NB4 (cell line): ENCODE results near the gene SNRNP200.
"Not testable (repeated sequence)": the region's sequence is repeated elsewhere in the genome, so short reads cannot be mapped to it uniquely, and the experiment has no call there.

Experiments
- DNase-seq: peaks from one replicate; pipeline ENCODE4 v3.0.0; 2010; ENCODE audit warnings: low read depth
- H3K4me3 ChIP-seq: one replicate; pipeline ENCODE4 v1.5.1; 2011; ENCODE audit warnings: mild to moderate bottlenecking, low read depth, low read length, moderate library complexity
- MYC ChIP-seq: IDR thresholded peaks from 2 replicates; pipeline ENCODE4 v1.6.1; 2011; ENCODE audit warnings: low read depth, low read length
- POLR2A ChIP-seq: IDR thresholded peaks from 2 replicates; pipeline ENCODE4 v1.6.1; 2011; ENCODE audit warnings: mild to moderate bottlenecking; ENCODE audit not compliant: insufficient read length; ENCODE audit errors: extremely low read depth
- TF ChIP-seq, protein P1 (sequence below): IDR thresholded peaks from 2 replicates; pipeline ENCODE4 v1.6.1; 2011; ENCODE audit warnings: low read depth, low read length
- TF ChIP-seq, protein P2 (sequence below): IDR thresholded peaks from one replicate; pipeline ENCODE4 v1.5.1; 2012; ENCODE audit warnings: low read depth, low read length

The SNRNP200 gene

DNA sequence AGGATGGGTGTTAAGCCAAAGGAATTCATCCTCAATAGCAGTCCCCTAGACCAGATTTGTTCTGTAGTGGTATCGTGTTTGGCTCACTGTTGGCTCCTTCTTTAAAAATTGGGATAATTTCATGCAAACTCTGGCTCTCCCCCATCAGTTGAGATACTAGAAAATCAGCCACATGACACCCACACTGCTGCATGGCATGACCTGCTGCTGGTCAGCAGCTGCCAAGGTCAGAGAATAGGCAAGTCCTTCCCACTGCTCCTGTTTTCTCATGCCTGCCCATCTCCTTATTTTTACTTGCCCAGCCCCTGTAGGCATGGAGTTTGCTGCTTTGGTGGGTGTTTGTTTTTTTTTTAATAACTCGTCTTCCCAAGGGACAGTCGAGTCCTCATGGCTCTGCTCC, 1.0 kb upstream of the SNRNP200 start:
- H3K4me3 ChIP-seq: peak overlapping the region; percentile 76
- DNase-seq: peak; percentile 35
- TF ChIP-seq, protein P1, sequence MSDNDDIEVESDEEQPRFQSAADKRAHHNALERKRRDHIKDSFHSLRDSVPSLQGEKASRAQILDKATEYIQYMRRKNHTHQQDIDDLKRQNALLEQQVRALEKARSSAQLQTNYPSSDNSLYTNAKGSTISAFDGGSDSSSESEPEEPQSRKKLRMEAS: no peak
- TF ChIP-seq, protein P2, sequence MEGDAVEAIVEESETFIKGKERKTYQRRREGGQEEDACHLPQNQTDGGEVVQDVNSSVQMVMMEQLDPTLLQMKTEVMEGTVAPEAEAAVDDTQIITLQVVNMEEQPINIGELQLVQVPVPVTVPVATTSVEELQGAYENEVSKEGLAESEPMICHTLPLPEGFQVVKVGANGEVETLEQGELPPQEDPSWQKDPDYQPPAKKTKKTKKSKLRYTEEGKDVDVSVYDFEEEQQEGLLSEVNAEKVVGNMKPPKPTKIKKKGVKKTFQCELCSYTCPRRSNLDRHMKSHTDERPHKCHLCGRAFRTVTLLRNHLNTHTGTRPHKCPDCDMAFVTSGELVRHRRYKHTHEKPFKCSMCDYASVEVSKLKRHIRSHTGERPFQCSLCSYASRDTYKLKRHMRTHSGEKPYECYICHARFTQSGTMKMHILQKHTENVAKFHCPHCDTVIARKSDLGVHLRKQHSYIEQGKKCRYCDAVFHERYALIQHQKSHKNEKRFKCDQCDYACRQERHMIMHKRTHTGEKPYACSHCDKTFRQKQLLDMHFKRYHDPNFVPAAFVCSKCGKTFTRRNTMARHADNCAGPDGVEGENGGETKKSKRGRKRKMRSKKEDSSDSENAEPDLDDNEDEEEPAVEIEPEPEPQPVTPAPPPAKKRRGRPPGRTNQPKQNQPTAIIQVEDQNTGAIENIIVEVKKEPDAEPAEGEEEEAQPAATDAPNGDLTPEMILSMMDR: no peak
- no peak for TF ChIP-seq MYC
- TF ChIP-seq POLR2A: no peak

DNA sequence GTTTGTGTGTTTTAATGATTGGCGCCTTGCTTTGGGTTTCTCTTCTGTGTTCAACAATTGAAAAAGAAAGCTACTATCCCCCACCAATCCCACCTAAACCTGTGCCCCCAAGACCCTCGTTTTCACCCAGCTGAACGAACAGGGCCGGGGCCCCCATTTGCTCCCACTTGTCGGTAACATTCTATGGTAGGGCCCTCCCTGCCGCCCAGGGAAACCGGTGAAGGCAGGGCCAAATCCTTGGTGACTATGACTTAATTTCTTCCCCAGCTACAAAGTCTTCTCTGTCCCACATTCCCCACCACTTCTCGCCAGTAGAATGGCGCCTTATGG, 598 bp upstream of the SNRNP200 start:
- DNase-seq: no peak
- H3K4me3 ChIP-seq: peak overlapping the region; percentile 76
- TF ChIP-seq POLR2A (no peak), MYC (no peak)
- TF ChIP-seq, protein P2: no peak
- TF ChIP-seq, protein P1: no peak

DNA sequence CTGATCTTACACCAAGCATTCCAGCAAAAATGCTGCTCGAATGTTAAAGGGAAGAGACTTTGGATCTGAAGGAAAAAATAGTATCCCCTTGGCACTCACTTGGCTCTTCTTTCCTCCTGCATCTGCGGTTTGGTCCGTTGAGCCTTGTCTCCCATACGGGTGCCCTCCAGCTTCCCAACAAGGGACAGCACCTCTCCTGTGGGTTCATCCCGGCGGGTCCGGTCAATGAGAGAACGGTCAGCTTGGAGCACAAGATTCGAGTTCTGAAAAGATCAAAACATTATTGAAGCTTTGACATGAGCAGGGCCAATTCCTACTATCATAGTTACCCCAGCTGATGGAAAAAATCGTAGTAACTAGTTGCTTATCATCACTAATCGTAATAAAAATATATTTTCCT, 740 bp downstream of the SNRNP200 start:
- H3K4me3 ChIP-seq: peak overlapping the region; percentile 76
- TF ChIP-seq, protein P1: no peak
- TF ChIP-seq, protein P2: no peak
- no peak for DNase-seq

DNA sequence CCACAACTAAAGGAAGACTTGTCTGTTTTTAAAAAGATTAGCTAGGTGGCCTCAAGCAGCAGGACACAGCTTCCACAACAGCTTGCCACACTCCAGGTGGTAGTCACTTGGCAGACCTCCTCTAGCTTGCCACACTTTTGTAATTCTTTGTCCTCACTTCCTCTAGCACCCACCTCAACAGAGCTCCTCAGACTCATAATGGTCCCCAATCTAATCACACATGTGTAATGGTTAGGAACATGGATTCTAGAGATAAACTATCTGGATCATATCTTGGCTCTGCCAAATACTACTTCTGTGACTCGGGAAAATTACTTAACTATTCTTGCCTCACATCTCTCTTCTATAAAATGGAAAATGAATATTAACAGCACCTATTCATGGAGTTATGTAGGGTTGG, 3.5 kb downstream of the SNRNP200 start:
- H3K4me3 ChIP-seq: no peak overlapping the region
- no peak for TF ChIP-seq MYC
- TF ChIP-seq, protein P1: no peak
- no peak for TF ChIP-seq POLR2A
- TF ChIP-seq, protein P2: no peak
- no peak for DNase-seq

DNA sequence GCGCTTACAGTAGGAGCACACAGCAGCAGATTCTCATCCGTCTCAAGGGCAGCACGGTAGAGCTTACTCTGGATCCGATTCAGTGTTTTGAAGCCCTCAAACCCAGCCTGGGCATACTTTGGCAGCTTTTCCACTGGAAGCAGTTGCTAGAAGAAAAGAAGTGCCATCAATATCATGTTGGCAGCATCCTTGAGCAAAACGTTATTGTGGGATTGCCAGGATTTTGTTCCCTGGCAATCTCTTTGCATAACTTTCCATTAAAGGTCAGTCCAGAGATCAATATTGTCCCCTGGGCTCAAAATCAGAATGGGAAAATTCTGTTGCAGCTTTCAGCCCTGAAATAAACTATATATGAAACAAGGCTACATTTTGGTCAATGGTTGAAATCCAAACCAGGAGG, 8.4 kb downstream of the SNRNP200 start:
- TF ChIP-seq, protein P1: no peak
- no peak for TF ChIP-seq MYC
- TF ChIP-seq POLR2A: no peak
- no peak overlapping the region for H3K4me3 ChIP-seq
- DNase-seq: no peak

DNA sequence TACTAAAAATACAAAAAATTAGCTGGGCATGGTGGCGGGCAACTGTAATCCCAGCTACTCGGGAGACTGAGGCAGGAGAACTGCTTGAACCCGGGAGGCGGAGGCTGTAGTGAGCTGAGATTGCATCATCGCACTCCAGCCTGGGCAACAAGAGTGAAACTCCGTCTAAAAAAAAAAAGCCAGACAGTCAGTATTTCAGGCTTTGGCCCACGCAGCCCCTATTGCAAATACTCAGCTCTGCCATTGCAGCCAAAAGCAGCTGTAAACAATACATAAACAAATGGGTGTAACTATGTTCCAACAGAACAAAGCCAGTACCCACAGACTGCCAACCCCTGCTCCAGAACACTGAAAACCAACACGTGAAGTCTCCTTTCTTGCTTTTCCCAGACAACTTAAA, 11.1 kb downstream of the SNRNP200 start:
- not testable (repeated sequence) for DNase-seq, H3K4me3 ChIP-seq

DNA sequence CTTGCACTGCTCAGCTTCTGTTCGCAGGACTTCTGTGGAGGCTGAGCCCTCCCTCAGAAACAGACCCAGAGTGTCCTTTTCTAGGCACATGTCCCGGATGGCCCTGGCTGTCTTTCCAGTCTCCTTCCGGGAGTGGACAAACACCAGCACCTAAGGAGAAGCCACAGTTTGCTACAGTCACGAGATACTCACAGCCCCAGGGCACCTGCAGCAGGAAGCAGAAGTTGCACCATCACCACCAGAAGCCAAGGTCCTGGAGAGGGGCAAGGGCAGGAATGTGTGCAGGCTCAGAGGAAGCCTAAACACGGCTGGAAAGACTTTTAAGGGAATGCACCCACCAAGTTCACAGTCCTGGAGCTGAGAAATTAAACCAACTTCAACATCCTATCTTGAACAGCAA, 13.6 kb downstream of the SNRNP200 start:
- DNase-seq: no peak

More for the DNA sequence above, 13.6 kb downstream of the SNRNP200 start:
- TF ChIP-seq, protein P2: no peak
- no peak for TF ChIP-seq MYC
- no peak for TF ChIP-seq POLR2A
- TF ChIP-seq, protein P1: no peak
- H3K4me3 ChIP-seq: no peak overlapping the region
